ENCODE measurements around the gene SHISA2. TPM values are rescaled to one million over a fixed set of nuclear protein-coding genes. Genes with fewer than 3 reads are reported as not detected.
"Not testable (repeated sequence)": the region's sequence is repeated elsewhere in the genome, so short reads cannot be mapped to it uniquely, and the experiment has no call there.

Gene SHISA2
- total RNA-seq, 2 donors from 2014 or later = 195 to 292 TPM

GRCh38 chr13:26072335-26072734 is 20.5 kb upstream of the SHISA2 start:
- H3K9me3 ChIP-seq (ENCODE audit: control insufficient read depth, low read length); H3K36me3 Mint-ChIP-seq (ENCODE audit: low read depth); H3K4me1 ChIP-seq (ENCODE audit: control insufficient read depth, insufficient read depth, low read length); H3K27ac Mint-ChIP-seq; H3K27ac ChIP-seq (ENCODE audit: low read depth, low read length); H3K9ac ChIP-seq (ENCODE audit: extremely low read depth, low read length, poor library complexity, severe bottlenecking); H3K4me1 Mint-ChIP-seq; DNase-seq; H3K9me3 Mint-ChIP-seq; H3K36me3 ChIP-seq (ENCODE audit: control insufficient read depth, insufficient read depth, low read length); H3K4me3 Mint-ChIP-seq; H3K27me3 Mint-ChIP-seq (ENCODE audit: insufficient read depth); H3K27me3 ChIP-seq (ENCODE audit: control insufficient read depth, insufficient read depth, low read length, poor library complexity, severe bottlenecking); H3K4me3 ChIP-seq (ENCODE audit: low read length): not testable (repeated sequence)
- peak; percentile 27 for TF ChIP-seq CTCF (conservative IDR thresholded peaks at IDR 0.05)
- WGBS, 2 experiments (ENCODE audit: insufficient coverage in 1 of 2, insufficient read length in 1 of 2) = 24 to 44% methylated on average over 2 to 3 of the region's 7 CpGs

GRCh38 chr13:26071691-26072090 is 19.9 kb upstream of the SHISA2 start:
- Histone ChIP-seq H3K4me3 (ENCODE audit: low read length) (no peak overlapping the region), H3K27me3 (ENCODE audit: control insufficient read depth, insufficient read depth, low read length, poor library complexity, severe bottlenecking) (no peaks in the 10 kb centered on the region), H3K4me1 (ENCODE audit: control insufficient read depth, insufficient read depth, low read length) (no peaks in the 10 kb centered on the region), H3K36me3 (ENCODE audit: control insufficient read depth, insufficient read depth, low read length) (no peaks in the 10 kb centered on the region), H3K27ac (ENCODE audit: low read depth, low read length) (no peak overlapping the region), H3K9me3 (ENCODE audit: control insufficient read depth, low read length) (no peaks in the 10 kb centered on the region), H3K9ac (ENCODE audit: extremely low read depth, low read length, poor library complexity, severe bottlenecking) (no peak overlapping the region)
- no peak for TF ChIP-seq CTCF (conservative IDR thresholded peaks at IDR 0.05)
- peaks cover 2% of the 10 kb centered on the region for H3K27me3 Mint-ChIP-seq (ENCODE audit: insufficient read depth)
- no peak for DNase-seq
- no peak overlapping the region for H3K4me3 Mint-ChIP-seq
- H3K27ac Mint-ChIP-seq = no peak overlapping the region
- WGBS, 2 experiments (ENCODE audit: insufficient coverage in 1 of 2, insufficient read length in 1 of 2) = 90 to 96% methylated on average over 2 of the region's 2 CpGs
- peaks cover 5% of the 10 kb centered on the region for H3K4me1 Mint-ChIP-seq
- H3K36me3 Mint-ChIP-seq (ENCODE audit: low read depth) = no peaks in the 10 kb centered on the region
- H3K9me3 Mint-ChIP-seq = no peaks in the 10 kb centered on the region

DNA sequence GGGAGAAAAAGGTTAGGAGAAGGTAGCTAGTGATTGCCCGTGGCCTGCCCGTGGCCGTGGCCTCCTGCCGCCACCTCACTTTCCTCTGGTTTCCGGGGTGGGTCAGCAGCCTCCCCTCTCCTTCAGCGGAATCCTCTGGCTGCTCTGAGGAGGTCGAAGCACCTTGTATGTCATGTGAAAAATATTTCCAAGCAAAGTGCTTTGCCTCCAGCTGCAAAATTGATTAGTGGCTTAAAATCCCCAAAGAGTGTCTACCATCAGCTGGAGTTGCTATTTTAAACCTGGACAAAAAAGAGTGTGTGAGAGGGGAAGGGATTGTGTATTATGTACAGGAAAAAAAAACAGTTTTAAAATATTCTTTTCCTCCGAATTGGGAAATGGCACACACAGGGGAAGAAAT is 17.8 kb upstream of the SHISA2 start:
- not testable (repeated sequence) for H3K27ac Mint-ChIP-seq; H3K4me3 ChIP-seq (ENCODE audit: low read length)
- 92 to 94% methylated on average over 3 to 7 of the region's 8 CpGs for WGBS, 2 experiments (ENCODE audit: insufficient coverage in 1 of 2, insufficient read length in 1 of 2)

DNA sequence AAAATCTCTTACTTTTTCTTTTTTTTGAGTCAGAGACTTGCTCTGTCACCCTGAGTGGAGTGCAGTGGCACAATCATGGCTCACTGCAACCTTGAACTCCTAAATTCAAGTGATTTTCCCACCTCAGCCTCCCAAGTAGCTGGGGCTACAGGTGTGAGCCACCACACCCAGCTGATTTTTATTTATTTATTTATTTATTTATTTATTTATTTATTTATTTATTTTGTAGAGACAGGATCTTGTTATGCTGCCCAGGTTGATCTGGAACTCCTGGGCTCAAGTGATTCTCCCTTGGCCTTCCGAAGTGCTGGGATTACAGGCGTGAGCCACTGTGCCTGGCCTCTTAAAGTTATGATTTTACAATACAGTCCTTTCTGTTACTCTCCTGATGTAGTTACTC is 16.6 kb upstream of the SHISA2 start:
- H3K27me3 ChIP-seq (ENCODE audit: control insufficient read depth, insufficient read depth, low read length, poor library complexity, severe bottlenecking); DNase-seq; H3K36me3 ChIP-seq (ENCODE audit: control insufficient read depth, insufficient read depth, low read length); H3K9ac ChIP-seq (ENCODE audit: extremely low read depth, low read length, poor library complexity, severe bottlenecking); H3K4me1 ChIP-seq (ENCODE audit: control insufficient read depth, insufficient read depth, low read length); H3K4me3 ChIP-seq (ENCODE audit: low read length); H3K4me1 Mint-ChIP-seq; H3K9me3 Mint-ChIP-seq; H3K27me3 Mint-ChIP-seq (ENCODE audit: insufficient read depth); H3K27ac ChIP-seq (ENCODE audit: low read depth, low read length); H3K27ac Mint-ChIP-seq; H3K9me3 ChIP-seq (ENCODE audit: control insufficient read depth, low read length); H3K36me3 Mint-ChIP-seq (ENCODE audit: low read depth); H3K4me3 Mint-ChIP-seq: not testable (repeated sequence)
- WGBS, 2 experiments (ENCODE audit: insufficient coverage in 1 of 2, insufficient read length in 1 of 2) = 83 to 91% methylated on average over 2 of the region's 2 CpGs

More for the DNA sequence above, 17.8 kb upstream of the SHISA2 start:
- not testable (repeated sequence) for H3K4me1 Mint-ChIP-seq; H3K4me3 Mint-ChIP-seq; H3K36me3 ChIP-seq (ENCODE audit: control insufficient read depth, insufficient read depth, low read length); H3K9ac ChIP-seq (ENCODE audit: extremely low read depth, low read length, poor library complexity, severe bottlenecking); H3K4me1 ChIP-seq (ENCODE audit: control insufficient read depth, insufficient read depth, low read length); H3K9me3 Mint-ChIP-seq; H3K27me3 Mint-ChIP-seq (ENCODE audit: insufficient read depth); H3K27me3 ChIP-seq (ENCODE audit: control insufficient read depth, insufficient read depth, low read length, poor library complexity, severe bottlenecking); DNase-seq; H3K27ac ChIP-seq (ENCODE audit: low read depth, low read length); H3K36me3 Mint-ChIP-seq (ENCODE audit: low read depth); H3K9me3 ChIP-seq (ENCODE audit: control insufficient read depth, low read length)
